DOHH2 (cell line): Measurements from ENCODE around the gene MKLN1.

ENCODE experiments used
- H3F3A ChIP-seq: fragments of 200-600 bp; sonication (generic), shearing (Covaris generic); 2 replicates; pipeline ENCODE4 v1.6.0; 2016; ENCODE audit warnings: antibody characterized with exemption, mild to moderate bottlenecking; ENCODE audit not compliant: control insufficient read depth, insufficient read depth
- H3K27ac ChIP-seq: fragments of 200-600 bp; sonication (generic); 2 replicates; pipeline ENCODE4 v1.5.1; 2014; ENCODE audit warnings: low read depth, mild to moderate bottlenecking, low read length, moderate library complexity
- H3K27me3 ChIP-seq: fragments of 200-600 bp; sonication (generic); 2 replicates; pipeline ENCODE4 v1.6.1; 2014; ENCODE audit warnings: mild to moderate bottlenecking, low read length, mixed read lengths; ENCODE audit not compliant: control insufficient read depth
- H3K36me3 ChIP-seq: fragments of 200-600 bp; sonication (generic); 2 replicates; pipeline ENCODE4 v1.6.1; 2014; ENCODE audit warnings: mild to moderate bottlenecking, low read length, moderate library complexity, mixed read lengths; ENCODE audit not compliant: control insufficient read depth
- H3K4me1 ChIP-seq: fragments of 200-600 bp; sonication (generic); 2 replicates; pipeline ENCODE4 v1.6.1; 2014; ENCODE audit warnings: mild to moderate bottlenecking, low read length, mixed read lengths; ENCODE audit not compliant: control insufficient read depth
- H3K4me2 ChIP-seq: fragments of 200-600 bp; sonication (generic); 2 replicates; pipeline ENCODE4 v1.6.0; 2014; ENCODE audit warnings: mild to moderate bottlenecking, low read length, moderate library complexity
- H3K4me3 ChIP-seq: fragments of 200-600 bp; sonication (generic); 2 replicates; pipeline ENCODE4 v1.5.1; 2014; ENCODE audit warnings: mild to moderate bottlenecking, low read length, mixed read lengths
- H3K79me2 ChIP-seq: fragments of 200-600 bp; sonication (generic); 2 replicates; pipeline ENCODE4 v1.6.1; 2014; ENCODE audit warnings: mild to moderate bottlenecking, low read length, mixed read lengths; ENCODE audit not compliant: control insufficient read depth
- H3K9me2 ChIP-seq: fragments of 200-600 bp; sonication (generic); replicated peaks from 2 replicates; pipeline ENCODE4 v1.6.1; 2014; ENCODE audit warnings: mild to moderate bottlenecking, low read length, mixed read lengths; ENCODE audit not compliant: control insufficient read depth
- H3K9me3 ChIP-seq: fragments of 200-600 bp; sonication (generic); 2 replicates; pipeline ENCODE4 v1.6.1; 2014; ENCODE audit warnings: antibody characterized with exemption, low read length, mixed read lengths; ENCODE audit not compliant: control insufficient read depth, insufficient read depth
- H4K20me1 ChIP-seq: fragments of 200-600 bp; sonication (generic); 2 replicates; pipeline ENCODE4 v1.6.0; 2014; ENCODE audit warnings: low read depth, mild to moderate bottlenecking, antibody characterized with exemption, low read length, moderate library complexity; ENCODE audit not compliant: control insufficient read depth, insufficient read depth
- CTCF ChIP-seq: fragments of 200-600 bp; sonication (generic); IDR thresholded peaks from one replicate; pipeline ENCODE4 v1.5.1; 2014; ENCODE audit warnings: antibody characterized with exemption, mild to moderate bottlenecking, low read depth, low read length; ENCODE audit not compliant: poor library complexity, severe bottlenecking
- EZH2phosphoT487 ChIP-seq: fragments of 200-600 bp; sonication (generic); IDR thresholded peaks from 2 replicates; pipeline ENCODE4 v1.6.1; 2017; ENCODE audit warnings: borderline replicate concordance, mild to moderate bottlenecking, antibody characterized with exemption, low read length, moderate library complexity, mixed read lengths

The MKLN1 gene

DNA sequence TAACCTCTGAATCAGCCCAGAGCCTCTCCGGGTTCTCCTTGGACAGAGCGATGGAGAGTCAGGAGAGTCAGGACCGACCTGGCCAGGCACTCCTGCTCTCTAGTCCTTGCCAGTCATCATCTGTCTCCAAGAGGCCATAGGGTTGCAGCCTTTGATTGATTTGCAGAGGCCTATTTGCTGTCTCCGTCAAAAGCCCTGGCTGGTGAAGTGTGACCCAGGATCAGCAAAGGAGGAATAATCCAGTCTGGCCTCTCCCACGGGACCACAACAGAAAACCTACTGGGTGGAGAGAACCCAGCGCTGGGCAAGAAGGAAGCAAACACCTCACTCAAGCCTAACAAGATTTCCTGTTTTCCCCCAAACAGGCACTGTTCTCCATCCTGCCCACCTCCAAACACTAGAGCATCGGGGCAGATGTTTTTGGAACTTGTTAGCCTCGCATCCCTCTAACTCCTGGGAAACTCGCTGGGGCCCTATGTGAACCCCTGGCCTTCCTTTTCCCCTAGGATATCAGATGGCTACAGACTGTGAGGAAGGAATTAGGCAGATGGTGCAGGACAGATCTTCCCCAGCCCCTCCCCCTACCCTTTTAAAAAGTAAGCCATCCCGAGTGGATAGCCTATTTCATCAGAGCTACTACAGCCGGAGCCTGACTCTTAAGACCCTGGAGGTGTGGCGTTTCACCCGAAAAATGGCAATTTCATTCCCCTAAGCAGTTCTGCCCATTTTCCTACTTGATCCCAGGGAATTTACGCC is 174.4 kb downstream of the MKLN1 start:
- Histone ChIP-seq H3K9me2 (no peaks in the 10 kb centered on the region), H4K20me1 (no peaks in the 10 kb centered on the region; the same call in 1 of the 2 replicates), H3K9me3 (no peaks in the 10 kb centered on the region), H3K27ac (no peak overlapping the region), H3K4me1 (no peaks in the 10 kb centered on the region), H3F3A (peaks cover 2% of the 10 kb centered on the region; the same call in 1 of the 2 replicates), H3K4me2 (no peak overlapping the region), H3K4me3 (no peak overlapping the region), H3K27me3 (no peaks in the 10 kb centered on the region), H3K36me3 (no peaks in the 10 kb centered on the region), H3K79me2 (no peaks in the 10 kb centered on the region)
- TF ChIP-seq EZH2phosphoT487 (no peak), CTCF (no peak)

- peaks cover 4% of the 10 kb centered on the region for H3K4me1 ChIP-seq
- peaks cover 2% of the 10 kb centered on the region; the same call in 1 of the 2 replicates for H3F3A ChIP-seq
- no peaks in the 10 kb centered on the region; the same call in 1 of the 2 replicates for H4K20me1 ChIP-seq
- no peak overlapping the region for H3K27ac ChIP-seq
- no peaks in the 10 kb centered on the region for H3K36me3 ChIP-seq
- H3K4me2 ChIP-seq, result no peak overlapping the region
- H3K9me3 ChIP-seq, result no peaks in the 10 kb centered on the region
- TF ChIP-seq CTCF, result no peak
- no peak for TF ChIP-seq EZH2phosphoT487
- H3K4me3 ChIP-seq, result no peak overlapping the region
- H3K9me2 ChIP-seq, result no peaks in the 10 kb centered on the region
- no peaks in the 10 kb centered on the region for H3K79me2 ChIP-seq
- H3K27me3 ChIP-seq, result no peaks in the 10 kb centered on the region
Observed at GRCh38 chr7:131502810-131503508, 175.3 kb downstream of the MKLN1 start.

DNA sequence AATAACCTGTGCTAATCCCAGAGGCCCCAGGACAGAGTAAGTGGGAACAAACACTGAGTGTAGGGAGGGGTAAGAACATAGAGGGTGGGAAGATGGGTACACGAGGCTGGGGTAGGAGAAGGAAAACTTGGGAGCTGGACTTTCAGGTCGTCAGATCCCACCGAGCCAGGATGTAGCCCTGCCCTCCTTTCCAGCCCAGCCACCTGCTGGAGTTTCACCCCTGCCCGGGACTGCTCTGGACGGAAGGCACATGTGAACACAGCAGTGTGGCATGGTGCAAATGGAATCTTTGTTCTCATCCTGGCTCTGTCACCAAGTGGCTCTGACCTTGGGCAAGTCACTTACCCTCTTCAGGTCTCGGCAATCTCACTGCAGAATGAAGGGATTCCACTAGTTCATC is 176.0 kb downstream of the MKLN1 start:
- Histone ChIP-seq H3K27me3 (no peaks in the 10 kb centered on the region), H3K27ac (no peak overlapping the region), H3K4me2 (no peak overlapping the region), H3K4me3 (no peak overlapping the region), H3K9me3 (no peaks in the 10 kb centered on the region), H3K4me1 (peaks cover 9% of the 10 kb centered on the region), H3K36me3 (no peaks in the 10 kb centered on the region), H3F3A (peaks cover 2% of the 10 kb centered on the region; the same call in 1 of the 2 replicates), H4K20me1 (no peaks in the 10 kb centered on the region; the same call in 1 of the 2 replicates), H3K79me2 (no peaks in the 10 kb centered on the region), H3K9me2 (no peaks in the 10 kb centered on the region)
- TF ChIP-seq EZH2phosphoT487 (no peak), CTCF (no peak)
